Hepatocyte (in vitro differentiated cells): ENCODE measurements around the gene RPP40. TPM values are rescaled to one million over a fixed set of nuclear protein-coding genes. Genes with fewer than 3 reads are reported as not detected.

Source experiments
- DNase-seq: peaks from one replicate; pipeline ENCODE4 v3.0.0-alpha.2; 2016; ENCODE audit warnings: low spot score
- H2AFZ ChIP-seq: fragments of 200-600 bp; sonication (generic); 2 replicates; pipeline ENCODE4 v1.6.0; 2016; ENCODE audit warnings: antibody characterized with exemption, mild to moderate bottlenecking
- H3K27ac ChIP-seq: fragments of 200-600 bp; sonication (generic); 2 replicates; pipeline ENCODE4 v1.5.1; 2016; ENCODE audit warnings: mild to moderate bottlenecking
- H3K27me3 ChIP-seq: fragments of 200-600 bp; sonication (generic); 2 replicates; pipeline ENCODE4 v1.6.1; 2016
- H3K36me3 ChIP-seq: fragments of 200-600 bp; sonication (generic); replicated peaks from 2 replicates; pipeline ENCODE4 v1.5.1; 2016; ENCODE audit warnings: low read depth; ENCODE audit not compliant: insufficient read depth
- H3K4me1 ChIP-seq: fragments of 200-600 bp; sonication (generic); 2 replicates; pipeline ENCODE4 v1.5.1; 2016; ENCODE audit warnings: mild to moderate bottlenecking, moderate library complexity; ENCODE audit not compliant: insufficient read depth
- H3K4me2 ChIP-seq: fragments of 200-600 bp; sonication (generic); 2 replicates; pipeline ENCODE4 v1.6.0; 2016
- H3K4me3 ChIP-seq: fragments of 200-600 bp; sonication (generic); 2 replicates; pipeline ENCODE4 v1.5.1; 2016; ENCODE audit warnings: mild to moderate bottlenecking
- H3K79me2 ChIP-seq: fragments of 200-600 bp; sonication (generic); 2 replicates; pipeline ENCODE4 v1.6.0; 2017; ENCODE audit warnings: mild to moderate bottlenecking
- H3K9me2 ChIP-seq: fragments of 200-600 bp; sonication (generic); replicated peaks from 2 replicates; pipeline ENCODE4 v1.6.0; 2017; ENCODE audit warnings: mild to moderate bottlenecking; ENCODE audit not compliant: insufficient read depth
- H3K9me3 ChIP-seq: fragments of 200-600 bp; sonication (generic); 2 replicates; pipeline ENCODE4 v1.5.1; 2016; ENCODE audit warnings: low read depth, mild to moderate bottlenecking
- H4K20me1 ChIP-seq: fragments of 200-600 bp; sonication (generic); 2 replicates; pipeline ENCODE4 v1.6.0; 2016; ENCODE audit warnings: mild to moderate bottlenecking; ENCODE audit not compliant: insufficient read depth, poor library complexity, severe bottlenecking
- EZH2 ChIP-seq: fragments of 200-600 bp; sonication (generic); IDR thresholded peaks from 2 replicates; pipeline ENCODE4 v1.6.1; 2016; ENCODE audit warnings: antibody characterized with exemption, mild to moderate bottlenecking, borderline replicate concordance
- EZH2phosphoT487 ChIP-seq: fragments of 200-600 bp; sonication (generic); IDR thresholded peaks from one replicate; pipeline ENCODE4 v1.6.1; 2018; ENCODE audit warnings: antibody characterized with exemption, mild to moderate bottlenecking, low read depth, moderate library complexity; ENCODE audit not compliant: unreplicated experiment, severe bottlenecking
- WGBS: methylation state at CpG from one replicate; pipeline ENCODE4 v1.1.6; 2016; ENCODE audit warnings: low lambda C conversion rate; ENCODE audit errors: missing lambda C conversion rate; 5-methylcytosine and 5-hydroxymethylcytosine counted together
- polyA plus RNA-seq: library from polyadenylated mRNA; unstranded; fragments of >200 nt; fragmentation: Nextera tagmentation; extraction: Ambion mirVana; gene quantifications from 2 replicates; pipeline ENCODE4 v1.2.1, GENCODE V29; 2016
- total RNA-seq: library from RNA; depleted of rRNA; stranded (reverse); fragments of >200 nt; gene quantifications from 2 replicates; pipeline ENCODE4 v1.2.3, GENCODE V29; 2014
- TF ChIP-seq, protein P1 (sequence below): fragments of 200-600 bp; sonication (generic); IDR thresholded peaks from 2 replicates; pipeline ENCODE4 v1.5.1; 2016; ENCODE audit warnings: antibody characterized with exemption, mild to moderate bottlenecking; ENCODE audit not compliant: poor library complexity

The RPP40 gene
- total and polyA plus RNA-seq, 2 experiments from 2014 or later: 17.7 to 24.8 TPM

DNA sequence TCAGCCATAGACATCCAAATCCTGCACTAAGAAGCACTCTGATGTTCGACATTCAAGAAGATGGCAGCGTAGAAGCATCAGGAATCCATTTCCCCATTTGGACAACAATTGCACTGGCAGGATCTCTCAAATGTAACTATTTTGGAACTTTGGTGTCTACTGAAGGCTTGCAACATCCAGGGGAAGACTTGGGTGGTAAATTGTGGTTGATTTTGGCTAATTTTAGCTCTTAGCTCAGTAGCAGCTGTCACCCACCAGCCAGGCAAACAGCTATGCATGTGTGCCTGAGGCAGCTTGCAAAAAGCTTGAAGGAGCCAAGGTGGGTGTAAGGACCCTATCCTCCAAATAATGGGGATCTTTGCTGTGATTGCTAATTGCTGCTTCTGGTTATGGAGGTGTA, 46.2 kb upstream of the RPP40 start:
- 95% methylated on average over 2 of the region's 2 CpGs for WGBS
- no peaks in the 10 kb centered on the region for H3K27me3 ChIP-seq
- H3K79me2 ChIP-seq: no peaks in the 10 kb centered on the region
- no peak for TF ChIP-seq EZH2
- TF ChIP-seq EZH2phosphoT487: no peak
- TF ChIP-seq, protein P1, sequence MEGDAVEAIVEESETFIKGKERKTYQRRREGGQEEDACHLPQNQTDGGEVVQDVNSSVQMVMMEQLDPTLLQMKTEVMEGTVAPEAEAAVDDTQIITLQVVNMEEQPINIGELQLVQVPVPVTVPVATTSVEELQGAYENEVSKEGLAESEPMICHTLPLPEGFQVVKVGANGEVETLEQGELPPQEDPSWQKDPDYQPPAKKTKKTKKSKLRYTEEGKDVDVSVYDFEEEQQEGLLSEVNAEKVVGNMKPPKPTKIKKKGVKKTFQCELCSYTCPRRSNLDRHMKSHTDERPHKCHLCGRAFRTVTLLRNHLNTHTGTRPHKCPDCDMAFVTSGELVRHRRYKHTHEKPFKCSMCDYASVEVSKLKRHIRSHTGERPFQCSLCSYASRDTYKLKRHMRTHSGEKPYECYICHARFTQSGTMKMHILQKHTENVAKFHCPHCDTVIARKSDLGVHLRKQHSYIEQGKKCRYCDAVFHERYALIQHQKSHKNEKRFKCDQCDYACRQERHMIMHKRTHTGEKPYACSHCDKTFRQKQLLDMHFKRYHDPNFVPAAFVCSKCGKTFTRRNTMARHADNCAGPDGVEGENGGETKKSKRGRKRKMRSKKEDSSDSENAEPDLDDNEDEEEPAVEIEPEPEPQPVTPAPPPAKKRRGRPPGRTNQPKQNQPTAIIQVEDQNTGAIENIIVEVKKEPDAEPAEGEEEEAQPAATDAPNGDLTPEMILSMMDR: no peak
- H3K4me1 ChIP-seq: peaks cover 18% of the 10 kb centered on the region
- no peak overlapping the region for H2AFZ ChIP-seq
- H3K4me2 ChIP-seq: no peak overlapping the region
- no peak overlapping the region for H3K4me3 ChIP-seq
- H3K9me2 ChIP-seq: no peaks in the 10 kb centered on the region
- no peak overlapping the region for H3K27ac ChIP-seq
- DNase-seq: no peak
- no peaks in the 10 kb centered on the region for H3K36me3 ChIP-seq
- no peaks in the 10 kb centered on the region for H4K20me1 ChIP-seq
- peaks cover 10% of the 10 kb centered on the region for H3K9me3 ChIP-seq

DNA sequence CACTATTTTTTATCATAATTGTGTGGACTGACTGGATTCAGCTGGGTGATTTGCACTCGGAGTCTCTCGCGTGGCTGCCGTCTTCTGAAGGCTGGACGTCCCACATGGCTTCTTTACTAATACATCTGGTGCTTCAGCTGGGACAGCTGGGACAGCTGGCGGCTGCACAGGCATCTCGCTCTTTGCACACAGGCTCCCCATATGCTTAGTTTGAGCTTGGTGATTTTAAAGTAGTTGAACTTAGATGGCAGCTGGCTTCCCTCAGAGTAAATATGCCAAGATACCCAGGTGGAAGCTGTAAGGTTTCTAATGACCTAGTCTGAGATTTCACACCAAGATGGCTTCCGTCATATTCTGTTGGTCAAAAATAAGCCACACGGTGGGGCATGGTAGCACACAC, 42.6 kb upstream of the RPP40 start:
- H4K20me1 ChIP-seq: no peaks in the 10 kb centered on the region
- no peak for TF ChIP-seq EZH2phosphoT487
- no peaks in the 10 kb centered on the region for H3K36me3 ChIP-seq
- H3K79me2 ChIP-seq: no peaks in the 10 kb centered on the region
- no peaks in the 10 kb centered on the region for H3K9me2 ChIP-seq
- H2AFZ ChIP-seq: no peak overlapping the region
- H3K4me3 ChIP-seq: no peak overlapping the region
- no peak for DNase-seq
- H3K27me3 ChIP-seq: no peaks in the 10 kb centered on the region
- no peak overlapping the region for H3K27ac ChIP-seq
- peaks cover 10% of the 10 kb centered on the region for H3K9me3 ChIP-seq
- WGBS: 98% methylated on average over 9 of the region's 9 CpGs
- no peak overlapping the region for H3K4me2 ChIP-seq
- H3K4me1 ChIP-seq: no peaks in the 10 kb centered on the region

DNA sequence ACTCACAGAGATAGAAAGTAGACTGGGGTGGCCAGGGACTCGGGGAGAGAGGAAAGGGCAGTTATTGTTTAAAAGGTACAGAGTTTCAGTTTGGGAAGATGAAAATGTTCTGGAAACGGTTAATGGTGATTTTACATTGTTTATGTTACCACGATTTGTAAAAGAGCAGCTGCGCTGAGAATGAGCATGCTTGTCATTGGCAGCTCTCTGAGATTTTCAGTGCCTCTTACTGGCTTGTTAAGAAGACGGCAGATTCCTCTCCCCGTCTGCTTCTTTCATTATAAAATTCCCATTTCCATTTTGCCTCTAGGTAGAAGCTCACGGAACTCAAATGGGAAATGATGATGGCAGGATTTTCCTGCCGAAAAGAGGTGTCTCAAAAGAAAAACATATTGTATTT, 41.6 kb upstream of the RPP40 start:
- no peak overlapping the region for H3K4me3 ChIP-seq
- peak overlapping the region; percentile 51 for H3K27ac ChIP-seq
- no peak for TF ChIP-seq EZH2
- TF ChIP-seq, protein P1: no peak
- TF ChIP-seq EZH2phosphoT487: no peak
- H3K36me3 ChIP-seq: no peaks in the 10 kb centered on the region
- no peaks in the 10 kb centered on the region for H3K9me2 ChIP-seq
- H4K20me1 ChIP-seq: no peaks in the 10 kb centered on the region
- peaks cover under 1% of the 10 kb centered on the region for H3K9me3 ChIP-seq
- H3K4me2 ChIP-seq: peak overlapping the region; percentile 67
- H2AFZ ChIP-seq: no peak overlapping the region
- H3K79me2 ChIP-seq: no peaks in the 10 kb centered on the region
- 62% methylated on average over 8 of the region's 8 CpGs for WGBS
- no peaks in the 10 kb centered on the region for H3K4me1 ChIP-seq
- H3K27me3 ChIP-seq: no peaks in the 10 kb centered on the region
- no peak for DNase-seq

DNA sequence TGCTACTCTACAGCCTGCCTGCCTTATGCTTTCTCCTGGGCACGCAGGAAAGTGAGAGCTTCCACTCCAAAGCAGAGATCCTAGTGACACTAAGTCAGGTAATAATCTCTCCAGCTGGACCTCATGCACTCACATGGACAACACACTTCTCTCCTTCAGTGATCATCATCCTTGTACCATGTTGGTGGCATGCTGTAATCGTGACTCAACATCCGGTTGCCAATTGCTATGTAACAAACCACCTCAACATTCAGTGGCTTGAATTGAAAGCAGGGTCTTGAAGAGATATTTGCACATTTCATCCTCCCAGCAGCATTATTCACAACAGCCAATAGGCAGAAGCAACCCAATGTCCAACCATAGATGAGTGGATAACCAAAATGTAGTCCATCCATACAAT, 41.0 kb upstream of the RPP40 start:
- Histone ChIP-seq H3K9me3 (no peaks in the 10 kb centered on the region), H3K79me2 (no peaks in the 10 kb centered on the region), H3K36me3 (no peaks in the 10 kb centered on the region), H3K4me2 (peak overlapping the region; percentile 15), H2AFZ (no peak overlapping the region), H3K9me2 (no peaks in the 10 kb centered on the region), H4K20me1 (no peaks in the 10 kb centered on the region), H3K27me3 (no peaks in the 10 kb centered on the region), H3K4me3 (no peak overlapping the region), H3K4me1 (no peaks in the 10 kb centered on the region), H3K27ac (peak overlapping the region; percentile 51)
- no peak for TF ChIP-seq EZH2
- no peak for TF ChIP-seq EZH2phosphoT487
- TF ChIP-seq, protein P1: no peak
- 97% methylated on average over 3 of the region's 3 CpGs for WGBS
- no peak for DNase-seq
